ENCODE data around the gene ARHGAP26. TPM values are rescaled to one million over a fixed set of nuclear protein-coding genes. Genes with fewer than 3 reads are reported as not detected.

Gene ARHGAP26
- total and polyA plus RNA-seq, 2 of the 4 experiments (the other 2 are of a cell fraction) = 0.54 to 0.56 TPM

DNA sequence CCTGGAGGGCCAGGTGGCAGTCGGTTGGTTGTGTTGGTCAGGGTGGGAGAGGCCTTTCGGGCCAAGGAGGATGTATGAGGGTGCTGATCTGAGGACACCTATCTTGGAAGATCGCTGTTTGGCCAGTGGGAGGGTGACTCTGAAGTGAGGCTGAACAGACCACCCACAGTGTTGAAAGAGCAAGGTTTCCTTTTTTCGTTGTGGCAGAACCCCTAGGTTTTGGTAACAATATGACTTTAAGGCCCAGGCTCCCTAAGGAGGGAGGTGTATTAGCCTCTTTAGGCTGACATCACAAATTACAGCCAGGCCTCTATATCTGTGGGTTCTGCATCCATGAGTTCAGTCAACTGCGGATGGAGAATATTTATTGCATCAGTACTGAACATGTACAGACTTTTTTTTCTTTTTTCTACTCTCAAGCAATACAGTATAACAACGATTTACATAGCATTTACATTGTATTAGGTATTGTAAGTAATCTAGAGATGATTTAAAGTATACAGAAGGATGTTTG is 86.1 kb downstream of the ARHGAP26 start:
- H3K9me3 ChIP-seq (ENCODE audit: control insufficient read depth, insufficient read depth, low read length) = no peaks in the 10 kb centered on the region
- ChIA-PET CTCF (no interaction called here), POLR2A (ENCODE audit: unreplicated experiment) (no interaction called here)
- no peak overlapping the region for H3K14ac ChIP-seq (replicated peaks; ENCODE audit: low read depth, low read length)
- no peak overlapping the region for H2BK120ac ChIP-seq (ENCODE audit: low read depth, low read length)
- no peaks in the 10 kb centered on the region for H3K79me1 ChIP-seq (ENCODE audit: low read depth in 1 of 2, low read length in 2 of 2)
- TF ChIP-seq BHLHE40 (IDR thresholded peaks at IDR 0.05; ENCODE audit: low read depth, low read length) (no peak), RAD21 (IDR thresholded peaks at IDR 0.05; ENCODE audit: low read length) (no peak), RFX5 (IDR thresholded peaks at IDR 0.05; ENCODE audit: low read depth, low read length) (no peak), CHD1 (IDR thresholded peaks at IDR 0.05; ENCODE audit: low read depth, low read length) (no peak), FOS (IDR thresholded peaks at IDR 0.05; ENCODE audit: low read depth, low read length) (no peak), SMC3 (IDR thresholded peaks at IDR 0.05; ENCODE audit: low read depth, low read length) (no peak), MXI1 (IDR thresholded peaks at IDR 0.05; ENCODE audit: borderline replicate concordance, low read depth, low read length) (no peak), CEBPB (IDR thresholded peaks at IDR 0.05; ENCODE audit: low read depth, low read length) (no peak), MAZ (IDR thresholded peaks at IDR 0.05; ENCODE audit: borderline replicate concordance, low read depth, low read length) (no peak), NFE2L2 (IDR thresholded peaks at IDR 0.05; ENCODE audit: low read depth, low read length) (no peak), RCOR1 (IDR thresholded peaks at IDR 0.05; ENCODE audit: insufficient replicate concordance, low read length) (no peak), MAFK (IDR thresholded peaks at IDR 0.05; ENCODE audit: low read depth, low read length) (no peak), POLR2A (IDR thresholded peaks at IDR 0.05; ENCODE audit: low read depth, low read length) (no peak)
- TF ChIP-seq, protein P1, sequence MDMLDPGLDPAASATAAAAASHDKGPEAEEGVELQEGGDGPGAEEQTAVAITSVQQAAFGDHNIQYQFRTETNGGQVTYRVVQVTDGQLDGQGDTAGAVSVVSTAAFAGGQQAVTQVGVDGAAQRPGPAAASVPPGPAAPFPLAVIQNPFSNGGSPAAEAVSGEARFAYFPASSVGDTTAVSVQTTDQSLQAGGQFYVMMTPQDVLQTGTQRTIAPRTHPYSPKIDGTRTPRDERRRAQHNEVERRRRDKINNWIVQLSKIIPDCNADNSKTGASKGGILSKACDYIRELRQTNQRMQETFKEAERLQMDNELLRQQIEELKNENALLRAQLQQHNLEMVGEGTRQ (IDR thresholded peaks at IDR 0.05; ENCODE audit: low read depth, low read length) = no peak
- TF ChIP-seq, protein P2, sequence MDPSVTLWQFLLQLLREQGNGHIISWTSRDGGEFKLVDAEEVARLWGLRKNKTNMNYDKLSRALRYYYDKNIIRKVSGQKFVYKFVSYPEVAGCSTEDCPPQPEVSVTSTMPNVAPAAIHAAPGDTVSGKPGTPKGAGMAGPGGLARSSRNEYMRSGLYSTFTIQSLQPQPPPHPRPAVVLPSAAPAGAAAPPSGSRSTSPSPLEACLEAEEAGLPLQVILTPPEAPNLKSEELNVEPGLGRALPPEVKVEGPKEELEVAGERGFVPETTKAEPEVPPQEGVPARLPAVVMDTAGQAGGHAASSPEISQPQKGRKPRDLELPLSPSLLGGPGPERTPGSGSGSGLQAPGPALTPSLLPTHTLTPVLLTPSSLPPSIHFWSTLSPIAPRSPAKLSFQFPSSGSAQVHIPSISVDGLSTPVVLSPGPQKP (IDR thresholded peaks at IDR 0.05; ENCODE audit: borderline replicate concordance, low read depth, low read length) = no peak
- TF ChIP-seq, protein P3, sequence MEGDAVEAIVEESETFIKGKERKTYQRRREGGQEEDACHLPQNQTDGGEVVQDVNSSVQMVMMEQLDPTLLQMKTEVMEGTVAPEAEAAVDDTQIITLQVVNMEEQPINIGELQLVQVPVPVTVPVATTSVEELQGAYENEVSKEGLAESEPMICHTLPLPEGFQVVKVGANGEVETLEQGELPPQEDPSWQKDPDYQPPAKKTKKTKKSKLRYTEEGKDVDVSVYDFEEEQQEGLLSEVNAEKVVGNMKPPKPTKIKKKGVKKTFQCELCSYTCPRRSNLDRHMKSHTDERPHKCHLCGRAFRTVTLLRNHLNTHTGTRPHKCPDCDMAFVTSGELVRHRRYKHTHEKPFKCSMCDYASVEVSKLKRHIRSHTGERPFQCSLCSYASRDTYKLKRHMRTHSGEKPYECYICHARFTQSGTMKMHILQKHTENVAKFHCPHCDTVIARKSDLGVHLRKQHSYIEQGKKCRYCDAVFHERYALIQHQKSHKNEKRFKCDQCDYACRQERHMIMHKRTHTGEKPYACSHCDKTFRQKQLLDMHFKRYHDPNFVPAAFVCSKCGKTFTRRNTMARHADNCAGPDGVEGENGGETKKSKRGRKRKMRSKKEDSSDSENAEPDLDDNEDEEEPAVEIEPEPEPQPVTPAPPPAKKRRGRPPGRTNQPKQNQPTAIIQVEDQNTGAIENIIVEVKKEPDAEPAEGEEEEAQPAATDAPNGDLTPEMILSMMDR (conservative IDR thresholded peaks at IDR 0.05; ENCODE audit: low read depth, low read length) = no peak
- no peak overlapping the region for H3K56ac ChIP-seq (ENCODE audit: extremely low read depth, insufficient read depth, low read length)
- H3K9ac ChIP-seq (ENCODE audit: low read depth, low read length) = no peak overlapping the region
- H3K23ac ChIP-seq (ENCODE audit: low read depth, low read length) = no peak overlapping the region
- H3K27me3 ChIP-seq (ENCODE audit: control insufficient read depth, insufficient read depth, low read length) = peaks cover 22% of the 10 kb centered on the region
- H3K4me3 ChIP-seq (ENCODE audit: insufficient read depth, low read depth, low read length) = no peak overlapping the region
- H3K4me2 ChIP-seq (ENCODE audit: low read depth, low read length) = no peak overlapping the region
- no peak overlapping the region for H2BK15ac ChIP-seq (ENCODE audit: low read depth, low read length)
- no peak overlapping the region for H2AK9ac ChIP-seq (replicated peaks; ENCODE audit: low read depth, low read length, poor library complexity)
- H3K4ac ChIP-seq (ENCODE audit: low read depth, low read length) = no peak overlapping the region
- H2AK5ac ChIP-seq (ENCODE audit: low read depth, low read length) = no peak overlapping the region
- no peak overlapping the region for H4K5ac ChIP-seq (ENCODE audit: low read depth, low read length)
- no peak overlapping the region for H2BK20ac ChIP-seq (ENCODE audit: low read depth, low read length)
- DNase-seq (no peak), ATAC-seq (ENCODE audit: low read depth) (no peak)
- no peak overlapping the region for H2BK5ac ChIP-seq (ENCODE audit: low read depth, low read length, poor library complexity, severe bottlenecking)
- H4K91ac ChIP-seq (ENCODE audit: insufficient read depth, low read depth, low read length) = no peak overlapping the region
- H3K18ac ChIP-seq (ENCODE audit: low read depth, low read length) = no peak overlapping the region
- no peak overlapping the region for H4K8ac ChIP-seq (ENCODE audit: low read depth in 2 of 2, low read length in 2 of 2)
- BruUV-seq (replicated peaks) = no TSS peak
- H3K27ac ChIP-seq (ENCODE audit: insufficient read depth, low read length) = no peak overlapping the region
- H2AFZ ChIP-seq (replicated peaks; ENCODE audit: low read length, poor library complexity) = no peak overlapping the region
- no peaks in the 10 kb centered on the region for H3K9me1 ChIP-seq (ENCODE audit: insufficient read depth, low read length)
- no peaks in the 10 kb centered on the region for H3K4me1 ChIP-seq (ENCODE audit: control insufficient read depth, insufficient read depth, low read length)
- in situ Hi-C loops (cut with MboI; ENCODE audit: low sequenced_read_pairs) (no loop called here), dilution Hi-C loops (cut with HindIII; ENCODE audit: low sequenced_read_pairs, unreplicated experiment) (no loop called here), intact Hi-C loops (cut with micrococcal nuclease) (no loop called here)
- H3K36me3 ChIP-seq (ENCODE audit: control insufficient read depth, insufficient read depth, low read length) = no peaks in the 10 kb centered on the region
- no peaks in the 10 kb centered on the region for H4K20me1 ChIP-seq (ENCODE audit: insufficient read depth, low read length)
- 100% methylated on average over 1 of the region's 6 CpGs; no CpG with 5 or more reads in 1 of the 2 experiments for WGBS, 2 experiments (ENCODE audit: extremely low coverage in 2 of 2, insufficient read length in 1 of 2)
